Activated CD4-positive, alpha-beta T cell treated with anti-CD3 and anti-CD28 coated beads, Interleukin-2, Interleukin-4, amounts not matched to agents 100 ng/mL and 50 ng/mL, durations not matched to agents 16 hours and 8 hours (primary cell): ENCODE data around the gene NLN.
"Not testable (repeated sequence)": the region's sequence is repeated elsewhere in the genome, so short reads cannot be mapped to it uniquely, and the experiment has no call there.

Experiments used
- DNase-seq: peaks from one replicate; pipeline ENCODE4 v3.0.0-alpha.2; 2020; ENCODE audit warnings: low spot score

The NLN gene

DNA sequence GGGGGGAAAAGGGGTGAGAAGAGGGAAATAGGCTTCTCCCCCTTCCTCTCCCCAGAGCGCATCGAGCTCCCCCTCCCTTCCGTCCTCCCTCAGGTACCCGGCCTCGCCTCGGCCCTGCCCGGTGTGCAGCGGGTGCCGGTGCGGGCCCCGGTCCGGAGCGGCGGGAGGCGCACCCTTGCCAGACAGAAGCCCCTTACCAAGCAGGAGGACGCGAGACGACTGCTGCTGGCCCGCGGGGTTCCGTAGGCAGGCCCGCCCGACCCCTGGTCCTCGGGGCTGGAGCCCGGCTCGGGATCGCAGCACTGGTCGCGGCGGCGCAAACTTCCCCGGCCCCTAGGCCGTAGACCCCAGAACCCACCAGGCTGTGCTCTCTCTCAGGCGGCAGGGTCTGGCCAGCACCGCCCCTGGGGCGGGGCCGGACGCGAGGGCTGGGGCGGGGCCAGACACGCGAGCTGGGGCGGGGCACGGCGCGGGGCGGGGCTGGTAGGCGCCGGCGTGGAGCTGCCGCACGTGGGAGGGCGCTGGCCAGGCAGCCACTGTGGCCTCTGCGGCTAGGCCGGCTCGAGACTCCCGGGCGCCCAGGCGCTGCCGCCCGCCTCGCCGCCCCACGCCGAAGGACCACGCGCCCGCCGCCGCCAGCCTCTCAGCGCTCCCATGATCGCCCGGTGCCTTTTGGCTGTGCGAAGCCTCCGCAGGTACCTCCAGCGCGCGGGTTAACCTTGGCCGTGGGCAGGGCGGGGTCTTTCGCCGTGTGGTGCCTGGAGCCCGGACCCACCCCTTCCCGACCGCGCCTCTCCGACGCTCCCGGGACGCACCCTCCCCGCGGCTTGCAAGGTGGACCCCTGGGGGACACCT, at the start of gene NLN, which contains the start of gene SGTB:
Gene NLN (plus strand): TSS at position 486 of the 855 bp plus-strand sequence. CDS start 169 bp downstream, at position 655.
Gene SGTB (minus strand): TSS at position 390 of the 855 bp plus-strand sequence. CDS start 1,302 bp downstream, outside the sequence.
- DNase-seq: peak; percentile 84

DNA sequence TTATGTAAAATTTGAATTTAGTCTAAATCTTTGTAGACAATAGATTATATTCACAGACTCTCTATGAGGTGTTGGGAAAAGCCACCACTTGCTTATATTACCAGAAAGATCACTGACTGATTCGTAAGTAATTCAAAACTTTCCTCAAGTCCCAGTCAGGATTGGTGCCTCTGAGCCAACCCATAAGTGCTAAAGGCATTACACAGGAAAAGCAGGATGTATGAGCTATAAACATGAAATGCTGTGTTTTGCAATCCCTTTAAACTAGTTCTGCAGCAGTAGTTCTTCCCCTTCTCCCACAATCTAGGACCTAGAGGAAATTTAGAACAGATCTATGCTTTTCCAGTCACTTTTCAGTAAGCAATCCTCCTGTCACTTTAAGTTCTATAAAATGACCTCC, 49.2 kb upstream of the NLN start:
- DNase-seq: no peak

DNA sequence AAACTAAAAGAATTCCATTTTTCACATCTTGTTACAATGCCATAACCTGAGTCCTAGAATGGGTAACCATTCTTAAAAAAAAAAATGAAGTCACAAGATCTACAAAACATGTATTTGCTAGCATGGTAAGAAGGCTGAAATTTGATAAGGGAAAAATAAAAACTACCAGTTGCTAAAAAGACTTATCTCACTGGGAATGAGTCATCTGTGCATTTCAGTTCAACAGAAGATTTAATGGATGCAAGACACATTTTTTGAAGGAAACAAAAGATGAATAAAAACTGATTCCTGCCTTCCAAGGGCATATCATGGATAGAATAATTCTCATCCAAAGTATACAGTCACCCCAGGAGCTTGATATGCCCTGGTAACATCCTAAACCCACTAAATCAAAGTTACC, 47.3 kb upstream of the NLN start:
- no peak for DNase-seq

DNA sequence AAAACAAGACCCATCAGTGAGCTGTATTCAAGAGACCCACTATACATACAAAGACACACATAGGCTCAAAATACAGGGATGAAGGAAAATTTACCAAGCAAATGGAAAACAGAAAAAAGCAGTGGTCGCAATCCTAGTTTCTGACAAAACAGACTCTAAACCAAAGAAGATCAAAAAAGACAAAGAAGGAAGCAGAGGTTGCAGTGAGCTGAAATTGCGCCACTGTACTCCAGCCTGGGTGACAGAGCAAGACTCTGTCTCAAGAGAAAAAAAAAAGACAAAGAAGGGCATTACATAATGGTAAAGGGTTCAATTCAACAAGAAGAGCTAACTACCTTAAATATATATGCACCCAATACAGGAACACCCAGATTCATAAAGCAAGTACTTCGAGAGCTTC, 45.9 kb upstream of the NLN start:
- DNase-seq: not testable (repeated sequence)

DNA sequence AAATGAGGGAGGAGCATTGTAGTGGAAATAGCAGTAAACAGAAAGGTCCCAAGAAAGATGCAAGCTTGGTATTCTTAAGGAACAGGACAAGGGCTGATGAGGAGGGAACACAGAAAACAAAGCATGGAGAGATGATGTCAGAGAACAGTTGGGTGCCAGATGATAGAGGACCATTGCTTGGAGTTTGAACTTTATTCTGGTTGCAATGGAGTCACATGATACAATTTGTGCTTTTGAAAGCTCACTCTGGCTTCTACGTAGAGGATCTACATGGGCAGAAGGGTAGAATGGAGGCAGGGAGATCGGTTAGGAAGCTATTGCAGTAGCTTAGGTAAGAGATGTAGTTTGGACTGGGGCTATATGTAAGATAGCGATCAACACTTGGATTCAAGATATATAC, 39.9 kb upstream of the NLN start:
- DNase-seq: no peak

DNA sequence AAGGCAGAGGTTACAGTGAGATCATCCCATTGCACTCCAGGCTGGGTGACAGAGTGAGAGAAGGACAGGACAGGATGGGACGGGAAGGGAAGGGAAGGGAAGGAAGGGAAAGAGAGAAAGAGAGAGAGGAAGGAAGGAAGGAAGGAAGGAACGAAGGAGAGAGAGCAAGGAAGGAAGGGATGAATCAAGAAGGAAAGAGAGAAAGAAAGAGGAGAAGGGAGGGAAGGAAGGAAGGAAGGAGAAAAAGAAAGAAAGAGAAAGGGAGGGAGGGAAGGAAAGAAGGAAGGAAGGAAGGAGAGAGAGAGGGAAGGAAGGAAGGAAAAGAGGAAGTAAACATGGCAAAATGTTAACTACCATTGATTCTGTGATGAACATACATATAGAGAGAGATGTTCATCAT, 28.9 kb upstream of the NLN start:
- DNase-seq: no peak

DNA sequence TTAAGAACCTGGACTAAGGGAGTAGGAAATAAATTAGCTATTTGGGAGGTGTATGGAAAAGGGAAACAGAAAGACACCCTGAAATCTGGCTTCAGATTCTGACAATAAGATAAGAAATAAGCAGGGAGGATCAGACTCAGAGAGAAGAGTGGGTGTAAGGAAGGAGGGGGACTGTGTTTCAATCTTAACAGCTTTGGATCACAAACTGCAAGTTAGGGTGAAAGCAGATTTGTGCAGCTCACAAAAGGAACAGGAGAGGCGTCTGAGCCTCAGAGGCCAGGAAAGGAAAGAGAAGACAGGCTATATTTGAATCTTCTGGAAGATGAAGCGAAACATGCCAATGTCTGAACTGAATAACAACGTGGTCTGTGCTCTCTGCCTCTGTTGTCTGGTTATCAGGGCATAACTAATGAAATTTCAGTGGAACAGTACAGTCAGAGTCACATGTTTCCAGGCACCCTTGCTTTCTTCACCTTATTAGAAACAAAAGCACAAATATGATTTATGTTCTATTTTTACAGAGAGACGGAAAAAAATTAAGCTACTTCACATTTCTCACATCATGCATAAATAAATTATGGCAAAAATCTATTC, 26.7 kb upstream of the NLN start:
- DNase-seq: no peak

DNA sequence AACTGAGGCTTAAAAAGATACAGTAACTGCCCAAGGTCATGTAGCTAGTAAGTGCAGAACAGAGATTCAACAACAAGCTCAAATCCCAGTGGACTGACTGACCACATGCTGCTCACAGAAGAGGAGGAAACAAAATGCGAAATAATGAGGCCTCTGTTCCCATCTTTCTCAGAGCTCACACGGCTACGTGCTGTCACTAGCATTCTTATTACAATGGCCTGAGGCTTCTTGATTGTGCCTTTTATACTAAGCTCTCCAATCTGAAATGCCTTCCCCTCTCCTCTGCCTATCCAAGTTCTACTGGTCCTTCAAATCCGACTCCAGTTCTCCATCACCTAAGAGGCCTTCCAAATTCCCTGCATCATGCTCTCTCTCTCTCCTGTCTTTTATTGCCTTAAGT, 26.1 kb upstream of the NLN start:
- DNase-seq: no peak

DNA sequence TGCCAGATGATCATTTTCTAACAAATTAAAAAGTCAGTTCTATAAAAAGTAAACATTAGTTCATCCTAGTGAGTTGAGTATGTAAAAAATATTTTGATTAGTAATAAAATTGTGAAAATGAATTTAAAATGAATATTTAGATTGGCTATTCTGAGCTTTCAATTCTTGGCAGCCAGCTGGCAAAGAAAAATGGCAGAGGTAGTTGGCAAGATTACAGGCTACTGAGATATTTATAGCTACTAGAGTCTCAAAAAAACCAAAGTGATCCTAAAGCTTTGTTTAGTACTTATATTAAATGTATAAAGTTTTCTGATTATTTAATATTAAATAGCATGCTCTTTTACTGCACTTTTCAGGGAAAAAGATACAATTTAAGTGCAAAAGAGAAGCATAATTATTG, 25.1 kb upstream of the NLN start:
- no peak for DNase-seq

DNA sequence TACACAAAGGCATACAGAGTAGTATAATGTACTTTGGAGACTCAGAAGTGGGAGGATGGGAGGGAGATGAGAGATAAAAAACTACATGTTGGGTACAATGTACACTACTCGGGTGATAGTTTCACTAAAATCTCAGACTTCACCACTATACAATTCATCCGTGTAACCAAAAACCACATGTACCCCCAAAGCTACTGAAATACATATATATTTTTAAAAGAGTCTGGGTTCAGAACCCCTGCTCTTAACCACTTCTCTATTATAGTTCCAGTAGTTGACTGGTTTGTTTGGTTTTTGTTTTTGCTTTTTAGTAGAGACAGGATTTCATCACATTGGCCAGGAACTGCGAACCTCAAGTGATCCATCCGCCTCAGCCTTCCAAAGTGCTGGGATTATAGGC, 22.7 kb upstream of the NLN start:
- DNase-seq: no peak

DNA sequence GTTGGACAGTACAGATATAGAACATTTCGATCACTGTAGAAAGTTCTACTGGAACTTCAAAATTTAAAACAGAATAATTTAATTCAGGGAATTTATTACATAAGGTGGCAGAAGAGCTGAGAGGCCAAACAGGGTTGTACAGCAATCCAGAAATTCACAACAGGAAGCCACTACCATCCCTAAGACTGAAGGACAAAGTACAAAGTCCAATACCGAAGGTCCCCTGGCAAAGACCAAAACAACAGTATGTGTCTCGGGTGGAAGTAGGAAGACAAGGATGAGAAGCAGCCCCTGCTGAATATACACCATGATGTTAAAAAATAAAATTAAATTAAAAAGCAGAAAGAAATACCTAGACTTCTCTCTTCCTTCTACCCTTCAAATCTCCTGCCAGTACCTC, 20.0 kb upstream of the NLN start:
- no peak for DNase-seq

DNA sequence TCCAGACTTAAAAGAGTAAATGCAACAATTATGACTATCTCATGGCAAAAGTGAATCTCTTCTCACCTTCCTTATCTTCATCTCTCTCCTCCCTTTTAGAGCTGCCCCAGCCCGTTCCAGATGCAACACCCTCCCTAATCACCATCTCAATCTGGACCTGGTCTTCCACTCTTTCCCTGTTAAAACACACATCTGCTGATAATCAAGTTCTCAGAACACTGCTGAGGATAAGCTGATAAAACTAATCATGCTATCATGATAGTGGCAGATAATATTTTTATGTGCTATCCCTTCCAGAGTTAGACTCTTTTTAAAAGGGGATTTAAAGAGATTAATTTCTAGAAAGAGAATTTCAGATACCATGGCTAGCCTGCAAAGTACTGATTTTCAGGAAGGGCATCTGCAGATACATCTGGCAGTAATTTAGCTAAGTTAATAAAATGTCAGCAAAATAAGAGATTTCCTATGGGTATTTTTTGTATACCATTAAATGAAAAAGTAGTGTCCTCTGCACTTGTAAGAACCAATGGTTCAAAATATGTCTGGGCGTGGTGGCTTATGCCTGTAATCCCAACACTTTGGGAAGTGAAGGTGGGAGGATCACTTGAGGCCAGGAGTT, 17.3 kb upstream of the NLN start:
- DNase-seq: no peak

DNA sequence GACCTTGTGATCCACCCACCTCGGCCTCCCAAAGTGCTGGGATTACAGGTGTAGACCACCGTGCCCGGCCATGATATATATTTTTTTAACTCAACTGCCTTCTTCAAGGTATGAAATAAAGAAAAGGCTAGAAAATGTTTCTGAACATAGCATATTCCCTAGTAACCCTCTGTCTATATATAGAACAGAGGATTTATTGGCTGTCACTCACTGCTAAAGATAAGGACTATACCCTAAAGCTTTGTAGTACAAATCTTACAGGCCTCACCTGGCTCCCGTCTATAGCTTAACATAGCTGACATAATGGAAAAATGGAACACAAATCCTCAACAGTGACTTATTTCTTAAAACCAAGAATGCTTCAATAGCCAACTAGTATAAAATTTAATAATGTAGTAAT, 14.3 kb upstream of the NLN start:
- DNase-seq: no peak

DNA sequence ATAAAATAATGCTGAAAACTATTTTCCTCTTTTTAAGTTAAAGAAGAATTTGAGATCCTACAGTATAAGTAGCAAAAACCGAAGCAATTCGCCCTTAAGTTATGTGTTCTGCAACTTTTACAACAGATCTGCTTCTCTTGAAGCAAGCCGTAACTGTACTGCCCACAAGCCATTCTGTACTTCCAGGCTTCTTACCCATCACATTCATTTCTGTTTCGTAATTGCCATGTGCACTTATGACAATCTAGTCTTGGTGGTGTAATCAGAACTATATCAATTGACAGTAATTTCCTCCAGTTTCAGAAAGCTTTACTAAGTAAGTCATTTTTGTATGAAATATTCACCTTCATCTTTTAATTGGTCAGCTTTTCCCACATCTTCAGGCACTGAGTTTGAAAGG, 13.9 kb upstream of the NLN start:
- no peak for DNase-seq

DNA sequence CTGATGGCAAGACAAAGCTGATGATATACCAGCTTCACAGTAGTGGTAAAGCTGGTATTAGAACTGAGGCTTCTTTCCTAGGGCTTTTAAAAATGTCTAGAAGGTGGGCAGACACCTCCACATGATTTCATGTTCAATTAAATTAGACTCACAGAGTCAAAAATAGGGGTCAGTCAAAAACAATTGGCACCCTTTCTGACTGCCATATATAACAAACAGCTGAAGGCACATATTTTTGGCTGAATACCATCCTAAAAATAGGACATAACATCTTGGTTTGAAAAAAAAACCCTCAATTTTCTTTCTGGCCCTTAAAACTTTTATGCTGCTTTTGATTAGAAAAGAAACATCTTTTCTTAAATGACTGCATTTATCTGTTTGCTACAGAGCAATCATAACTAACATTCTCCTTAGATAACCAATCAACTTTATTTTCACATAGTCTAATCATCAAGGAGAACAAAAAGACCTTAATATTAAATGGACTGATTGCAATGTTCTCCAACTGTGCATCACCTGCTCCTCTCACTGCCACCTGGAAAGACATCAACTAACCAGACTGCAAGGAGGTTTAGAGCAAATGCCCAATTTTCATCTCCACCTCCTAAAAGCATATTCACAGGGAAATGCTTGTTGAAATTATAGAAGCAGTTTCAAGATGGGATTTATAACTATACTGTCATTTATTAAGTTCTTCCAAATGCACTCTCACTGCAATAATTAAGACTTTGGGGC, 3.3 kb upstream of the NLN start:
- no peak for DNase-seq

DNA sequence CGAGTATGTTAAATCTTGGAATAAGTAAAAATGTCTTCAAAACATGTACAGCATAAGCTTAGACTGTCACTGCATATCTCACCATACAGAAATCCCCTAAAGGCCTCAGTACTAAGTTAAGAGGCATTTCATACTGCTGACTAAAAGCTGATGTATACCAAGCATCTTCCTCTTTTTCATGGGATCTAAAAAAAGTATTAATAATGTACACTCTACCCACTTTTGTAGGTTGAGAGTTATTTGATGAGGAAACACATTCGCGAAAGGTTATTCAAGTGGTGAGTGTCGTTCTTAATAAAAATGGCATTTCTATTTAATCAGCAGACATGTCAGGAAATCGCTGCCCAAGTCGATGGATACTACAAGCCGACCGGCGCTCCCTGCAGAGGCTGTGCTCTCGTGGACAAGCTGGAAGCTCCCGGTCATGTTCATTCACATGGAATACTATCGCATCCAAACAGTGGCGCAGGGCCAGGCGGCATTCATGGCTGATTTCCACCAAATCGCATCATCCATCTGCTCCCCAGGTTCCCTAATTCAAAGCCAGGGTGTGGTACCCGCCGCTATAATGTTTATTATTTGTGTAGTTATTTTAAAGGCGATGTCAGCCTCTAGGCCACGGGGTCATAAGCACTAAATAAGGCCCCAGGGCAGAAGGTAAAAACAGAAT, 820 bp upstream of the NLN start:
- peak; percentile 22 for DNase-seq

DNA sequence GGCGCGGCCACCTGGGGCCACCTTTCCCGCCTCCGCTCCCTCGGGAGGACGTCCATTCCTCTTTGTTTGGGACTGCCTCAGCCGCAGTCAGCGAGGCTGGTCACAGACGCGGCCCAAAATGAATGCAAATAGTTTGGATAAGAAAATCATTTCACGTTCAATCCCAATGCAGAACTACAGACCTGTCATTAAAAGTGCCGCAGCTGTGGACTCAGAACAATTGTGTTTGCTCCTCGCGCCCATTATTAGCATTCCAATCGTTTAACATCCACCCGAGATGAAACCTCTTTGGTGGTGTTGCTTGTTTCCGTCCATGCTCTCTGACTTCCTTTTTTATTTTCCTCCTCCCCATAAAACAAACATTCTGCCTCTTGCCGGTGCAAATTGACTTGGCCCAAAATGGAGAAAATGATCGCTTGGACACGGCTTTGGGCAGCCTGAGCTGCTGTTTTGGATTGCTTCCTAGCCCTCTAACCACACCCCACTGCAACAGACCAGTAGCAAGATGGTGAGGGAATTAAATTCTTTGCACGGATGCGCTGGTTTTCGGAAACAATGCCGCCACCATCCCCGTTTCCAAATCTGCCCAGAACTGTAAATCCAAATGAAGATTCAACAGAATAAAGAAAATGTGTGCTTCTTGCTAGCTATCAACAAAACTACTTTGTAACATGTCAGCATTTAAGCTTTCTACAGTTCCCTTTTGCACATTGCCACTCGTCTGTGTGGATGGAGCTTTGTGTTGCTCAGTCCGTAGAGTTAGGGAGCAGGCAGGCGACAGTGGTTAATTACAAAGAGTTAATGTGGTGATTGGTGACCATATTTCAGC, 784 bp downstream of the NLN start:
- peak; percentile 16 for DNase-seq

DNA sequence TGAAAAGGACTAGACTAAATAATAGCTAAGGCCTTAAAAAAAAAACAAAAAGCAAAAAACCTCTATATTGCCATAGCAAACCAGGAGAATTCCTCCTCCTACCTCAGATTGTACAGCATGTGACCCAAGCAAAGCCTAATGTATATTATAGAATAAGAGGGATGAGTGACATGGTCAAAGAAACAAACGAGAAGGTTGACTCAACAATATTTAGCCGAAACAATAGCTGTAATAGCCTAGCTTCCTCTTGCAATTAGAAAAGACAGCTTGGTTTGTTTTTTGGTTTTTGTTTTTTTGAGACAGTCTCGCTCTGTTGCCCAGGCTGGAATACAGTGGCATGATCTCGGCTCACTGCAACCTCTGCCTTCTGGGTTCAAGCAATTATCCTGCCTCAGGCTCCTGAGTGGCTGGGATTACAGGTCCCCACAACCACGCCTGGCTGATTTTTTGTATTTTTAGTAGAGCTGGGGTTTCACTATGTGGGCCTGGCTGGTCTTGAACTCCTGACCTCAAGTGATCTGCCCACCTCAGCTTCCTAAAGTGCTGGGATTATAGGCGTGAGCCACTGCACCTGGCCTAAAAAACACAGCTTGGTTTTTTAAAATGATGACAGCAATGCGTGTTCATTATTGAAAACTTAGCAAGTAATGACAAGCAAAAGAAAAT, 5.6 kb downstream of the NLN start:
- DNase-seq: no peak

DNA sequence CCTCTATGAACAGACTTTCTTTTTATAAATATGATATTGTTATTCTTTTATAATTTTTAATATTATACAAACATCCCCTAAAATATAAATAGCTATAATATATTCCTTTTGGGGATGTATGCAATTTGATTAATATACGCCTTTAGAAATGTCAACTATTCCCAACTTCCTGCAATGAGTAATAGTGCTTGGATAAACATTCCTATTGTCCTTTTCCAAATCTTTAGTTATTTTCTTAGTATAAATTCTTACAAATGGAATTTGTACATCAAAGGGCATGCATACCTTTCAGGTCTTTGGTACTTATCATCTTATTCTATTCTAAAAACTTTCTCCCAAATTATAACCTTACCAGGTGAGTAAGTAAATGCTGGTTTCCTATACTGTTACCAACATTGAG, 6.2 kb downstream of the NLN start:
- DNase-seq: no peak

DNA sequence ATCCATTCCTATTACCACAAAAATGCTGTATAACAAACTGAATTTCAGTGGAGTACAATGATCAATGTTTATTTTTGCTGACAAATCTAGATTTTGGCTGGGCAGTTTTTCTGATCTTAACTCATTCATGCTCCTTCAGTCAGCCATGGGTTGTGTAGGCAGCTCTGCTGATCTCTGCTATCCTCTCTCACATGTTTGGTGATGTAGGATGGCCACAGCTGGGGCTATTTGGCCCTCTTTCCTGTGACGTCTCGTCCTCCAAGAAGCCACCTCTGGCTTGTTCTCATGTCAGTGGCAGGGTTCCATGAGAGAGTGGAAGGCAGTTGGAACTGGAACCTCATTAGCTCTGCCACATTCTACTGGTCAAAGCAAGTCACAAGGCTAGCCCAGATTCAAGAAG, 8.9 kb downstream of the NLN start:
- no peak for DNase-seq

DNA sequence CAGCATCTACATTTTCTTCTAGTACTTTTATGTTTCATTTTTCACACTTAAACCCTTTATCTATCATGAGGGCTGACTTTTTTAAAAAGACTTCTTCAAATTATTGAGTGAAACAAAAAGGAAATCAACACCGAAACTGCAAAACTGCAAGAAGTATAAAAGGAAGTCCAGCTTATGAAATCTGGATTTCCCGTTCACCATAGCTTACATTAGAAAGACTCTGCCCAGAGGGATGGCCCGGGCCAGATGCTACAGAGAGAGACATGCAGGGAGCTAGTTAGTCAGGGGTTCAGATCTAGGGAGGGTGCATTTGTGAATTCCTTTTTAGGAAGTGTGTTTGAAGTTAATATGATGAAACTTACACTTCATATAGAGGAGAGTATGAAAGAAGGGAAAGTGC, 10.0 kb downstream of the NLN start:
- not testable (repeated sequence) for DNase-seq
